Caco-2 (cell line): ENCODE data around the gene STARD10. TPM values are rescaled to one million over a fixed set of nuclear protein-coding genes. Genes with fewer than 3 reads are reported as not detected.

Experiments
- BruUV-seq: library from RNA; stranded (reverse); fragments of 400-500 nt; replicated peaks from 2 replicates; lab custom pipeline; 2021; lab: Mats Ljungman, UMichigan
- CTCF ChIA-PET: fragments of 300-600 bp; sonication (Branson Sonifier 250); formaldehyde crosslinking; loops from one replicate; lab custom pipeline; 2022; ENCODE audit warnings: antibody characterized with exemption; lab: Charles Lee
- POLR2A ChIA-PET: fragments of 300-600 bp; sonication (Branson Sonifier 250); formaldehyde crosslinking; loops from one replicate; lab custom pipeline; 2022; ENCODE audit warnings: antibody characterized with exemption; lab: Charles Lee
- DNase-seq, 2 experiments: peaks; one replicate each; pipeline versions ENCODE4 v3.0.0 to v3.0.0-alpha.2; 2020 to 2022
- H3K27me3 ChIP-seq: replicated peaks from 2 replicates; pipeline ENCODE4 v1.6.0; 2011; ENCODE audit warnings: low read length; ENCODE audit not compliant: control insufficient read depth, insufficient read depth
- H3K36me3 ChIP-seq: 2 replicates; pipeline ENCODE4 v1.5.1; 2011; ENCODE audit warnings: low read length; ENCODE audit not compliant: control insufficient read depth, insufficient read depth
- H3K4me1 ChIP-seq: fragments of 250-450 bp; sonication (Bioruptor Pico); 2 replicates; pipeline ENCODE4 v1.5.1; 2020; ENCODE audit warnings: mild to moderate bottlenecking
- H3K4me3 ChIP-seq: 2 replicates; pipeline ENCODE4 v1.5.1; 2011; ENCODE audit warnings: low read depth, mild to moderate bottlenecking, control low read depth, low read length
- H3K9me3 ChIP-seq: fragments of 250-450 bp; sonication (Bioruptor Pico); 2 replicates; pipeline ENCODE4 v1.5.1; 2020; ENCODE audit warnings: mild to moderate bottlenecking, moderate library complexity
- H3K27ac Mint-ChIP-seq: one replicate; pipeline ENCODE4 v1.8.0; 2022; ENCODE audit warnings: mixed read lengths; ENCODE audit not compliant: unreplicated experiment
- H3K27me3 Mint-ChIP-seq: one replicate; pipeline ENCODE4 v1.8.0; 2022; ENCODE audit warnings: mixed read lengths; ENCODE audit not compliant: insufficient read depth, unreplicated experiment
- H3K36me3 Mint-ChIP-seq: one replicate; pipeline ENCODE4 v1.8.0; 2022; ENCODE audit warnings: mild to moderate bottlenecking, mixed read lengths; ENCODE audit not compliant: insufficient read depth, unreplicated experiment
- H3K4me1 Mint-ChIP-seq: one replicate; pipeline ENCODE4 v1.8.0; 2022; ENCODE audit warnings: low read depth, mixed read lengths; ENCODE audit not compliant: unreplicated experiment
- H3K4me3 Mint-ChIP-seq: one replicate; pipeline ENCODE4 v1.8.0; 2022; ENCODE audit warnings: mild to moderate bottlenecking, moderate library complexity, mixed read lengths; ENCODE audit not compliant: unreplicated experiment
- H3K9me3 Mint-ChIP-seq: one replicate; pipeline ENCODE4 v1.8.0; 2022; ENCODE audit warnings: mixed read lengths; ENCODE audit not compliant: unreplicated experiment
- intact Hi-C: fragments of 100-400 bp; cut with micrococcal nuclease; formaldehyde crosslinking; loops from one replicate; pipeline ENCODE4 v1.10.0; 2022; ENCODE audit not compliant: unreplicated experiment
- total RNA-seq: library from RNA; stranded (reverse); gene quantifications from 2 replicates; pipeline ENCODE4 v1.2.3, GENCODE V29; 2022
- TF ChIP-seq, protein P1 (sequence below), 2 experiments: fragments of 200-600 bp in 1 of 2; IDR thresholded peaks; 1 replicate in 1 of 2; 2 replicates in 1 of 2; pipeline versions ENCODE4 v1.5.1 to v1.8.0; 2011 to 2022; ENCODE audit warnings: antibody characterized with exemption in 1 of 2, control low read depth in 1 of 2, inconsistent platforms in 1 of 2, low read depth in 1 of 2, low read length in 1 of 2, mild to moderate bottlenecking in 1 of 2, moderate library complexity in 1 of 2; ENCODE audit not compliant: insufficient read depth in 1 of 2, severe bottlenecking in 1 of 2, unreplicated experiment in 1 of 2

STARD10 gene
- total RNA-seq, 1 experiment from 2014 or later: 492 TPM

DNA sequence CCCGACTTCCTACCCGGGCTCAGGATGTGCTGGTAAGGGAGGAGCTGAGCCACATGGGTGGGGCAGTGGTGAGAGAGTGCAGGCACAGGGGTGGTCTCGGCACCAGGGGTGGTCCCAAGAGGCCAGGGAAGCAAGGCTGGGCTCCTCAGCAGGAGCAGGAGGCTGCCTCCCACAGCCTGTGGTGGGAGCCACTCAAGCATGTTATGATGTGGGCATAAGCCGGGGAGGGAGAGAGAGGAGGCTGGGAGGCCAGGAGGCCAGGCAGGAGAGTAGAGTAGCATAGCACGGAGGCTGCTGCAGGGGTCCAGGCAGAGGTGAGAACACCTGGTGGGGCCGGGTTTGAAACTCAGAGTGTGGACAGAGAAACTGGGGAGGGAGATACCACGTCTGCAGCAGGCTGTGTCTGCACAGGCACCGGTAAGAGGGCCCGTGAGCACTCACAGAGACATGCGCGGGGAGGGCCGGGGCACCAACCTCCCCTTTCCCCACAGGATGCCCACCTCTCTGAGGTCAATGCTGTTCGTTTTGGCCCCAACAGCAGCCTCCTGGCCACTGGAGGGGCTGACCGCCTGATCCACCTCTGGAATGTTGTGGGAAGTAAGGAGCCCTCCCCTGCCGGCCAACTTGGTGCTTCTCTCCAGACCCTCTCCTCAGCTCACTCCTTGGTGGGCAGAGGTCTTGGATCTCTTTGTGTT, 31.1 kb upstream of the STARD10 start:
- TF ChIP-seq, protein P1, sequence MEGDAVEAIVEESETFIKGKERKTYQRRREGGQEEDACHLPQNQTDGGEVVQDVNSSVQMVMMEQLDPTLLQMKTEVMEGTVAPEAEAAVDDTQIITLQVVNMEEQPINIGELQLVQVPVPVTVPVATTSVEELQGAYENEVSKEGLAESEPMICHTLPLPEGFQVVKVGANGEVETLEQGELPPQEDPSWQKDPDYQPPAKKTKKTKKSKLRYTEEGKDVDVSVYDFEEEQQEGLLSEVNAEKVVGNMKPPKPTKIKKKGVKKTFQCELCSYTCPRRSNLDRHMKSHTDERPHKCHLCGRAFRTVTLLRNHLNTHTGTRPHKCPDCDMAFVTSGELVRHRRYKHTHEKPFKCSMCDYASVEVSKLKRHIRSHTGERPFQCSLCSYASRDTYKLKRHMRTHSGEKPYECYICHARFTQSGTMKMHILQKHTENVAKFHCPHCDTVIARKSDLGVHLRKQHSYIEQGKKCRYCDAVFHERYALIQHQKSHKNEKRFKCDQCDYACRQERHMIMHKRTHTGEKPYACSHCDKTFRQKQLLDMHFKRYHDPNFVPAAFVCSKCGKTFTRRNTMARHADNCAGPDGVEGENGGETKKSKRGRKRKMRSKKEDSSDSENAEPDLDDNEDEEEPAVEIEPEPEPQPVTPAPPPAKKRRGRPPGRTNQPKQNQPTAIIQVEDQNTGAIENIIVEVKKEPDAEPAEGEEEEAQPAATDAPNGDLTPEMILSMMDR (IDR thresholded peaks at IDR 0.05; ENCODE audit: insufficient read depth in 1 of 2, low read depth in 1 of 2, low read length in 1 of 2, severe bottlenecking in 1 of 2, unreplicated experiment in 1 of 2): no peak
- no peak for DNase-seq
- Histone ChIP-seq H3K36me3 (no peaks in the 10 kb centered on the region), H3K27me3 (no peaks in the 10 kb centered on the region), H3K4me3 (no peak overlapping the region), H3K4me1 (peaks cover 5% of the 10 kb centered on the region; the same call in 1 of the 2 replicates), H3K9me3 (no peaks in the 10 kb centered on the region)
- CTCF ChIA-PET: interaction anchor here (0.5 to 1.2 kb wide), 3 partner anchors 39 to 317 kb away, joined by 3 to 9 read pairs (median 3); partner anchors contain the start of gene FCHSD2
- H3K27me3 Mint-ChIP-seq: no peaks in the 10 kb centered on the region
- intact Hi-C loops: no loop called here
- H3K4me1 Mint-ChIP-seq: peaks cover 8% of the 10 kb centered on the region
- POLR2A ChIA-PET: no interaction called here
- BruUV-seq: no TSS peak
- H3K9me3 Mint-ChIP-seq: no peaks in the 10 kb centered on the region
- no peak overlapping the region for H3K4me3 Mint-ChIP-seq
- peaks cover 40% of the 10 kb centered on the region for H3K36me3 Mint-ChIP-seq
- H3K27ac Mint-ChIP-seq: peak overlapping the region; percentile 40

DNA sequence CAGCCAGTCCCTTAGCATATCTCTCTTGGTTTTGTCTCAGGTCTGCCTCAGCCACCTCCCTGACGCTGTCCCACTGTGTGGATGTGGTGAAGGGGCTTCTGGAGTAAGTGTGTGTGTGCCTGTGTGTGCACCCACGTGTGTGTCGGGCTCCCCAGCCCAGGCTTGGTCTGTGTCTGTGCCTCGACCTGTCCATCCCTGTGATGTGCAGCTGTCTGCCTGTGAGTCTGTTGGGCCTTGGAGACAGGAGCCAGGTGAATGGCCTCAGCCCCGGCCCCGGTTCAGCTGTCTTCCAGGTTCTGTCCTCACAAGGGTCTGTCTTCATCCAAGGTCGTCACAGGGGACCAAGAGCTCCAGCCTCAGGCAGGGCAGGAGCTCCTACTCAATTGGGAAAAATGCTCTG, 30.2 kb upstream of the STARD10 start:
- no peaks in the 10 kb centered on the region for H3K36me3 ChIP-seq
- intact Hi-C loops: no loop called here
- DNase-seq: no peak
- Mint-ChIP-seq H3K27ac (no peak overlapping the region), H3K36me3 (peaks cover 36% of the 10 kb centered on the region), H3K9me3 (no peaks in the 10 kb centered on the region), H3K4me1 (peaks cover 8% of the 10 kb centered on the region), H3K4me3 (peak overlapping the region; percentile 74), H3K27me3 (no peaks in the 10 kb centered on the region)
- TF ChIP-seq, protein P1 (IDR thresholded peaks at IDR 0.05; ENCODE audit: insufficient read depth in 1 of 2, low read depth in 1 of 2, low read length in 1 of 2, severe bottlenecking in 1 of 2, unreplicated experiment in 1 of 2): no peak
- peaks cover 5% of the 10 kb centered on the region; the same call in 1 of the 2 replicates for H3K4me1 ChIP-seq
- ChIA-PET CTCF (interaction anchor here (0.6 to 1.2 kb wide), 3 partner anchors 38 to 99 kb away, joined by 3 to 9 read pairs (median 3); no protein-coding TSS in a partner anchor), POLR2A (no interaction called here)
- BruUV-seq: no TSS peak
- no peak overlapping the region for H3K4me3 ChIP-seq
- no peaks in the 10 kb centered on the region for H3K9me3 ChIP-seq
- H3K27me3 ChIP-seq: no peaks in the 10 kb centered on the region

DNA sequence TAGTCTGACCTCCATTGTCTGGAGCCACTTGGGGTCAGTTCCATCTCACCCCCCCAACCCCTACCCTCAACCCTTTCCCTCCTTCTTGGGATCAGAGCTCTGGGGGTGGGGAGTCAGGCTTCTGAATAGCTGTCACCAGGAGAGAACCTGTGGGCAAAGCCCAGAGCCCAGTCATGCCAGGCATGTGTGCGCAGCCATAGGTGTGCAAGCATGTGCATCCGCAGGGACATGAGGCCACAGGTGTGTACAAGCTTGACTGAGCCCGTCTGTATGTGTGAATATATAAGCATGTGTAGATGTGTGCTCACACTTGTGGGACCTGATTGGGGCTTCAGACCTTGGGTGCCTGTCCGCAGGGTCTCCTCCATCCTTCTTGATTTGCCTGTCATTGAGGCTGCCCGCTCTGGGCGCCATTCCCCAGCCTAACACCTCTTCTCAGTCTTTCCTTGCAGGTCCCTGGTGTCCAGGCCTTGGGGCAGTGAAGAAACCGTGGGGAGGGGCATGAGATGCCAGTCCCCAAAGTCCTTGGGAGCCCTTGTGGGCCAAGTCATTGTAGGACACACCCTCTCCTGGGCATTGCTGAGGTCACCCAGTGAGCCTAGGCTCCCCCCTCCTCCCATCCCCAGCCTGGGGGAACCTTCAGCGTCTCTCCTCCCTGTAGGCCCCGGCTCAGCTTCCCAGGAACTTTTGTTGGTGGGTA, 29.4 kb upstream of the STARD10 start:
- Histone ChIP-seq H3K4me1 (peaks cover 5% of the 10 kb centered on the region; the same call in 1 of the 2 replicates), H3K9me3 (no peaks in the 10 kb centered on the region), H3K27me3 (no peaks in the 10 kb centered on the region), H3K4me3 (no peak overlapping the region), H3K36me3 (no peaks in the 10 kb centered on the region)
- ChIA-PET CTCF (interaction anchor here (0.7 to 2.3 kb wide), 6 partner anchors 10 to 100 kb away, joined by 3 to 17 read pairs (median 4); partner anchors contain the start of gene ATG16L2), POLR2A (interaction anchor here (0.5 to 1.0 kb wide), 2 partner anchors 18 to 37 kb away, joined by 3 to 15 read pairs; no protein-coding TSS in a partner anchor)
- Mint-ChIP-seq H3K4me1 (peaks cover 6% of the 10 kb centered on the region), H3K9me3 (no peaks in the 10 kb centered on the region), H3K36me3 (peaks cover 39% of the 10 kb centered on the region), H3K27me3 (no peaks in the 10 kb centered on the region), H3K27ac (no peak overlapping the region), H3K4me3 (peak overlapping the region; percentile 74)
- TF ChIP-seq, protein P1 (IDR thresholded peaks at IDR 0.05; ENCODE audit: insufficient read depth in 1 of 2, low read depth in 1 of 2, low read length in 1 of 2, severe bottlenecking in 1 of 2, unreplicated experiment in 1 of 2): no peak
- BruUV-seq: no TSS peak
- intact Hi-C loops: loop anchor here (2.0 kb wide), 1 partner anchor 70 kb away; the partner anchor contains the start of gene ARAP1
- no peak for DNase-seq
